Esophagus (tissue), 2 donors: ENCODE data around the gene PUSL1. TPM values are rescaled to one million over a fixed set of nuclear protein-coding genes. Genes with fewer than 3 reads are reported as not detected.

ENCODE experiments used
- polyA plus RNA-seq, 2 donors: library from polyadenylated mRNA; stranded (reverse); fragments of 200-250 nt; gene quantifications; one replicate each; pipeline ENCODE4 v1.2.3, GENCODE V29; 2013
- donor health status: healthy with polysubstance abuse.
- donor health status: Bipolar disorder and iron deficiency.

The PUSL1 gene
- polyA plus RNA-seq, 2 donors = 24.4 to 24.8 TPM

Other genes with a start within 250 kb of the PUSL1 start
- gene RNF223, start 234.3 kb upstream of the PUSL1 start, polyA plus RNA-seq = 10 to 100 TPM; 28.2 to 44.2 TPM
- gene C1orf159, start 192.5 kb upstream of the PUSL1 start, polyA plus RNA-seq = 10 to 100 TPM; 13.0 to 27.5 TPM
- under 1 TPM; 0.28 to 0.43 TPM for gene TTLL10, start 134.7 kb upstream of the PUSL1 start, polyA plus RNA-seq
- 1 to 10 TPM; 1.9 to 4.3 TPM for gene TNFRSF18, start 102.0 kb upstream of the PUSL1 start, polyA plus RNA-seq
- gene TNFRSF4, start 94.4 kb upstream of the PUSL1 start, polyA plus RNA-seq = 1 to 10 TPM in 1 of 2 donors, under 1 TPM in 1; 0.73 to 1.1 TPM
- 10 to 100 TPM; 43.9 to 68.0 TPM for gene SDF4, start 76.6 kb upstream of the PUSL1 start, polyA plus RNA-seq
- gene B3GALT6, start 76.4 kb upstream of the PUSL1 start, polyA plus RNA-seq = 1 to 10 TPM; 4.5 to 6.7 TPM
- gene C1QTNF12, start 61.9 kb upstream of the PUSL1 start, polyA plus RNA-seq = 1 to 10 TPM; 1.6 to 3.0 TPM
- 10 to 100 TPM; 38.2 to 40.9 TPM for gene UBE2J2, start 34.7 kb upstream of the PUSL1 start, polyA plus RNA-seq
- gene SCNN1D, start 28.2 kb upstream of the PUSL1 start, polyA plus RNA-seq = 1 to 10 TPM; 2.8 to 9.9 TPM
- gene ACAP3, start 667 bp upstream of the PUSL1 start, polyA plus RNA-seq = 100 to 1,000 TPM in 1 of 2 donors, 10 to 100 TPM in 1; 47.7 to 120 TPM
- gene INTS11, start 16.1 kb downstream of the PUSL1 start, polyA plus RNA-seq = 100 to 1,000 TPM in 1 of 2 donors, 10 to 100 TPM in 1; 74.1 to 127 TPM
- 10 to 100 TPM; 38.3 to 73.1 TPM for gene CPTP, start 16.2 kb downstream of the PUSL1 start, polyA plus RNA-seq
- 1 to 10 TPM in 1 of 2 donors, under 1 TPM in 1; 0.28 to 1.9 TPM for gene TAS1R3, start 22.7 kb downstream of the PUSL1 start, polyA plus RNA-seq
- gene DVL1, start 40.8 kb downstream of the PUSL1 start, polyA plus RNA-seq = 100 to 1,000 TPM in 1 of 2 donors, 10 to 100 TPM in 1; 57.5 to 107 TPM
- 10 to 100 TPM in 1 of 2 donors, 1 to 10 TPM in 1; 7.5 to 14.7 TPM for gene MXRA8, start 50.0 kb downstream of the PUSL1 start, polyA plus RNA-seq
- gene AURKAIP1, start 66.6 kb downstream of the PUSL1 start, polyA plus RNA-seq = 100 to 1,000 TPM; 155 to 158 TPM
- gene CCNL2, start 90.7 kb downstream of the PUSL1 start, polyA plus RNA-seq = 100 to 1,000 TPM in 1 of 2 donors, 10 to 100 TPM in 1; 97.9 to 210 TPM
- gene MRPL20, start 98.7 kb downstream of the PUSL1 start, polyA plus RNA-seq = 100 to 1,000 TPM in 1 of 2 donors, 10 to 100 TPM in 1; 59.1 to 148 TPM
- gene ANKRD65, start 112.7 kb downstream of the PUSL1 start, polyA plus RNA-seq = 10 to 100 TPM; 10.6 to 12.4 TPM
- 10 to 100 TPM; 21.0 to 21.4 TPM for gene VWA1, start 127.1 kb downstream of the PUSL1 start, polyA plus RNA-seq
- 1 to 10 TPM; 1.8 to 2.1 TPM for gene ATAD3C, start 141.1 kb downstream of the PUSL1 start, polyA plus RNA-seq
- gene ATAD3B, start 163.2 kb downstream of the PUSL1 start, polyA plus RNA-seq = 10 to 100 TPM; 20.7 to 43.3 TPM
- gene ATAD3A, start 203.6 kb downstream of the PUSL1 start, polyA plus RNA-seq = 10 to 100 TPM; 25.4 to 26.1 TPM
- 1 to 10 TPM; 2.1 to 3.1 TPM for gene TMEM240, start 232.0 kb downstream of the PUSL1 start, polyA plus RNA-seq